NCI-H2107 treated with DMSO at 0.1 percent for 48 hours (cell line): Measurements from ENCODE around the gene SVIL.
A peak's percentile ranks its signal among the peaks of the same experiment; 100 is the strongest.
"Not testable (repeated sequence)": the region's sequence is repeated elsewhere in the genome, so short reads cannot be mapped to it uniquely, and the experiment has no call there.

ENCODE experiments used
- DNase-seq: peaks from one replicate; lab custom pipeline; 2025; ENCODE audit not compliant: unreplicated experiment; lab: John Stamatoyannopoulos, UW

SVIL gene

GRCh38 chr10:29622382-29622922, 12.3 kb downstream of the SVIL start:
- no peak for DNase-seq

GRCh38 chr10:29621161-29621560, 13.6 kb downstream of the SVIL start:
- no peak for DNase-seq

- no peak for DNase-seq
These were observed 14.6 kb downstream of the SVIL start for GRCh38 chr10:29620112-29620690.

GRCh38 chr10:29619241-29619669, 15.5 kb downstream of the SVIL start:
- no peak for DNase-seq

- DNase-seq, result peak; percentile 39
These were observed 16.2 kb downstream of the SVIL start for GRCh38 chr10:29618341-29619171.

GRCh38 chr10:29617880-29618340, 16.9 kb downstream of the SVIL start:
- peak; percentile 34 for DNase-seq

GRCh38 chr10:29616542-29616941, 18.2 kb downstream of the SVIL start:
- no peak for DNase-seq

- DNase-seq, result peak; percentile 31
These were observed 19.6 kb downstream of the SVIL start for GRCh38 chr10:29615195-29615594.

GRCh38 chr10:29614289-29614688, 20.5 kb downstream of the SVIL start:
- DNase-seq, result not testable (repeated sequence)

- DNase-seq, result no peak
These were observed 21.0 kb downstream of the SVIL start for GRCh38 chr10:29613791-29614190.

- DNase-seq, result no peak
These were observed 21.6 kb downstream of the SVIL start for GRCh38 chr10:29613196-29613595.

GRCh38 chr10:29612657-29613056, 22.1 kb downstream of the SVIL start:
- no peak for DNase-seq

- DNase-seq, result no peak
These were observed 22.9 kb downstream of the SVIL start for GRCh38 chr10:29611781-29612381.

- DNase-seq, result no peak
These were observed 23.7 kb downstream of the SVIL start for GRCh38 chr10:29610876-29611647.

GRCh38 chr10:29610331-29610730, 24.4 kb downstream of the SVIL start:
- DNase-seq, result not testable (repeated sequence)

- no peak for DNase-seq
These were observed 25.1 kb downstream of the SVIL start for GRCh38 chr10:29609696-29610095.

- no peak for DNase-seq
These were observed 26.1 kb downstream of the SVIL start for GRCh38 chr10:29608476-29609301.

- no peak for DNase-seq
These were observed 26.7 kb downstream of the SVIL start for GRCh38 chr10:29608062-29608461.

GRCh38 chr10:29607576-29607975, 27.2 kb downstream of the SVIL start:
- no peak for DNase-seq

GRCh38 chr10:29606693-29607092, 28.1 kb downstream of the SVIL start:
- DNase-seq, result not testable (repeated sequence)
